Measurements from ENCODE around the gene NKX6-1.

NKX6-1 gene

DNA sequence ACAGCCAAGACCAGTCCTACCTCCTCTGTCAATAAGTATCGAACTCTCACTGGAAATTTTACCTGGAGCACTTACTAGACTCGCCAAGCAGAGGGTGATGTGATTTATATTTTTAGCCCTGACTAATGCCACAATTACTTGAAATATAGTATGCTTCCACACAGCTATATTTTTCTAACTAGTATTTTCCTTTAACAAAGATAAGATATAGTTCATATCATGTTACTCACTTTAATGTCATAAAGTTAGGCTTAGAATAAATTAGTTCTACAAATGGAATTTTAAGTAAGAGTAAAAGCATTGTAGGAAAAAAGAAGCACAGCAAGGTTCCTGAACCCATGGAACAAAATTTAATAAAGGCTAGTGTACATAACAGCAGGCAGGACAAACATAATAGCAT lies 16.0 kb upstream of the NKX6-1 start:
- H3K36me3 ChIP-seq (ENCODE audit: insufficient read depth, low read length), result no peaks in the 10 kb centered on the region

DNA sequence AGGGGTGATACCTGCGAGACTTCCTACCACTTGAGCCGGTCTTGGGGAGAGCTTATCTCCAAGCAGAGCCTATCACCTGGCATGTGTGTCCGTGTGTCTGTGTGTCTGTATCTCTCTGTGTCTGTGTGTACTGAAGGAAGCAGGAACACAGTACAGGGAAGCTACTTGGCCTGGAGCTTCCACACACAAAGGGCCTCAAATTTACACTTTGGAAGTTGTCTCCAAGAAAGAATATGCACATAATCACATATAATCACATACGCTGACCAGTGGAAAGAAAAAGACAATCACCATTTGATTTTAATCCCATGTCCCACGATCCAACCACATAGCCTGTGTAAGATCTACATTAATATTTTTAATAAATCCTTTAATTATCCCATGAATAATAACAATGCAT lies 13.2 kb upstream of the NKX6-1 start:
- no peak overlapping the region for H3K4me2 ChIP-seq (ENCODE audit: low read depth, low read length, poor library complexity, severe bottlenecking)
- no peaks in the 10 kb centered on the region for H3K4me1 ChIP-seq (ENCODE audit: insufficient read depth, low read length, poor library complexity, severe bottlenecking)
- H4K20me1 ChIP-seq (ENCODE audit: insufficient read depth, low read length, poor library complexity, severe bottlenecking), result no peaks in the 10 kb centered on the region
- no peaks in the 10 kb centered on the region for H3K9me2 ChIP-seq (replicated peaks; ENCODE audit: low read depth, low read length)
- no peaks in the 10 kb centered on the region for H3K9me3 ChIP-seq (ENCODE audit: insufficient read depth, low read depth, low read length)
- H3K4me3 ChIP-seq (ENCODE audit: low read length, poor library complexity, severe bottlenecking), result no peak overlapping the region
- TF ChIP-seq EZH2phosphoT487 (IDR thresholded peaks at IDR 0.05; ENCODE audit: borderline replicate concordance), result no peak
- no peak overlapping the region for H2AFZ ChIP-seq (ENCODE audit: low read length)
- no peaks in the 10 kb centered on the region for H3K27me3 ChIP-seq (ENCODE audit: insufficient read depth, low read length, poor library complexity, severe bottlenecking)
- no peaks in the 10 kb centered on the region for H3K36me3 ChIP-seq (ENCODE audit: insufficient read depth, low read length)
- H3K79me2 ChIP-seq (ENCODE audit: insufficient read depth, low read length), result no peaks in the 10 kb centered on the region
- no peak overlapping the region for H3K9ac ChIP-seq (ENCODE audit: low read depth, low read length, poor library complexity, severe bottlenecking)
- no peaks in the 10 kb centered on the region for H3F3A ChIP-seq (ENCODE audit: low read depth)

More for the DNA sequence above, 16.0 kb upstream of the NKX6-1 start:
- no peaks in the 10 kb centered on the region for H4K20me1 ChIP-seq (ENCODE audit: insufficient read depth, low read length, poor library complexity, severe bottlenecking)
- H2AFZ ChIP-seq (ENCODE audit: low read length), result no peak overlapping the region
- TF ChIP-seq, protein P1, sequence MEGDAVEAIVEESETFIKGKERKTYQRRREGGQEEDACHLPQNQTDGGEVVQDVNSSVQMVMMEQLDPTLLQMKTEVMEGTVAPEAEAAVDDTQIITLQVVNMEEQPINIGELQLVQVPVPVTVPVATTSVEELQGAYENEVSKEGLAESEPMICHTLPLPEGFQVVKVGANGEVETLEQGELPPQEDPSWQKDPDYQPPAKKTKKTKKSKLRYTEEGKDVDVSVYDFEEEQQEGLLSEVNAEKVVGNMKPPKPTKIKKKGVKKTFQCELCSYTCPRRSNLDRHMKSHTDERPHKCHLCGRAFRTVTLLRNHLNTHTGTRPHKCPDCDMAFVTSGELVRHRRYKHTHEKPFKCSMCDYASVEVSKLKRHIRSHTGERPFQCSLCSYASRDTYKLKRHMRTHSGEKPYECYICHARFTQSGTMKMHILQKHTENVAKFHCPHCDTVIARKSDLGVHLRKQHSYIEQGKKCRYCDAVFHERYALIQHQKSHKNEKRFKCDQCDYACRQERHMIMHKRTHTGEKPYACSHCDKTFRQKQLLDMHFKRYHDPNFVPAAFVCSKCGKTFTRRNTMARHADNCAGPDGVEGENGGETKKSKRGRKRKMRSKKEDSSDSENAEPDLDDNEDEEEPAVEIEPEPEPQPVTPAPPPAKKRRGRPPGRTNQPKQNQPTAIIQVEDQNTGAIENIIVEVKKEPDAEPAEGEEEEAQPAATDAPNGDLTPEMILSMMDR (conservative IDR thresholded peaks at IDR 0.05; ENCODE audit: low read length), result no peak
- TF ChIP-seq EZH2phosphoT487 (IDR thresholded peaks at IDR 0.05; ENCODE audit: borderline replicate concordance), result no peak
- no peaks in the 10 kb centered on the region for H3K9me2 ChIP-seq (replicated peaks; ENCODE audit: low read depth, low read length)
- no peaks in the 10 kb centered on the region for H3K27me3 ChIP-seq (ENCODE audit: insufficient read depth, low read length, poor library complexity, severe bottlenecking)
- H3F3A ChIP-seq (ENCODE audit: low read depth), result no peaks in the 10 kb centered on the region
- H3K9me3 ChIP-seq (ENCODE audit: insufficient read depth, low read depth, low read length), result no peaks in the 10 kb centered on the region
- no peak overlapping the region for H3K4me3 ChIP-seq (ENCODE audit: low read length, poor library complexity, severe bottlenecking)
- no peak overlapping the region for H3K9ac ChIP-seq (ENCODE audit: low read depth, low read length, poor library complexity, severe bottlenecking)
- no peaks in the 10 kb centered on the region for H3K79me2 ChIP-seq (ENCODE audit: insufficient read depth, low read length)
- no peaks in the 10 kb centered on the region for H3K4me1 ChIP-seq (ENCODE audit: insufficient read depth, low read length, poor library complexity, severe bottlenecking)
- no peak overlapping the region for H3K4me2 ChIP-seq (ENCODE audit: low read depth, low read length, poor library complexity, severe bottlenecking)

DNA sequence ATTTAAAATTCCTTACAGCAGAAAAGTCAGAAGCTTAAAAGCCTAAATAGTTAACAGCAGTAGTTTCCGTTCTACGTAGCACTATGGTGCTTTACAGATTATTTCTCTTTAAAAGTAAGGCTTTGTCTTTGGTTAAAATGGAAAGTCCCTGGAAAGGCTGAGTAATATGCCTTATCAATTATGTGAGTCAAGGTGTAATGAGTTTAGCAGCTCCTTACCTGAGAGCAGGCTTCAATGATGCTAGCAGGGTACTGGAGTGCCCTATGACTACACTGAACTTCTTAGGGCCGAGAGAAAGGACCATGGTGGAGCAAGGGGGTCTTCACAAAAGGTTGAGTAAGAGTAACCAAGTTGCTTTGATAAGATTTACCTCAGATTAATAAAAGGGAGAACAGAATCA lies 12.6 kb upstream of the NKX6-1 start:
- Histone ChIP-seq H3K9me2 (replicated peaks; ENCODE audit: low read depth, low read length) (no peaks in the 10 kb centered on the region), H3K4me2 (ENCODE audit: low read depth, low read length, poor library complexity, severe bottlenecking) (no peak overlapping the region), H3K4me3 (ENCODE audit: low read length, poor library complexity, severe bottlenecking) (no peak overlapping the region), H3K9me3 (ENCODE audit: insufficient read depth, low read depth, low read length) (no peaks in the 10 kb centered on the region), H3K9ac (ENCODE audit: low read depth, low read length, poor library complexity, severe bottlenecking) (no peak overlapping the region), H3K79me2 (ENCODE audit: insufficient read depth, low read length) (no peaks in the 10 kb centered on the region), H3F3A (ENCODE audit: low read depth) (no peaks in the 10 kb centered on the region), H3K27me3 (ENCODE audit: insufficient read depth, low read length, poor library complexity, severe bottlenecking) (no peaks in the 10 kb centered on the region), H3K36me3 (ENCODE audit: insufficient read depth, low read length) (no peaks in the 10 kb centered on the region), H4K20me1 (ENCODE audit: insufficient read depth, low read length, poor library complexity, severe bottlenecking) (no peaks in the 10 kb centered on the region), H3K4me1 (ENCODE audit: insufficient read depth, low read length, poor library complexity, severe bottlenecking) (no peaks in the 10 kb centered on the region), H2AFZ (ENCODE audit: low read length) (no peak overlapping the region)
- TF ChIP-seq, protein P1 (conservative IDR thresholded peaks at IDR 0.05; ENCODE audit: low read length), result no peak
- no peak for TF ChIP-seq EZH2phosphoT487 (IDR thresholded peaks at IDR 0.05; ENCODE audit: borderline replicate concordance)

DNA sequence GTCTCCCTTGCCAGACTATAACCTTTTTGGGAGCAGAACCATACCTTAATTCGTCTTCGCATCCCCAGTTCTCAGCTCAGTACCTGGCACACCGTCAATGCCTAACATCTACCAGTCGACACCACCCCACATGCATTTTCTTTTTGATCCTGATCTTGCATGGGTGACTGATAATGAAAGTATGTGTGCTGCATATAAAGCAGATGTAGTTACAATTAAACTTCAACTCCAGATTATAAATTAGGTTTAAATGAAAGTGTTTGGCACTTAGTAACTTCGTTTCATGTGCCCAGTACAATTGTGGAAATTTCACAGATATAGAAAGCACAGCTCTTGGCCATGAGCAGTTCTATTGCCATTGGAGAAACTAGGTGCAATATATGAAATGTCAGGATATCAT lies 8.8 kb upstream of the NKX6-1 start:
- no peaks in the 10 kb centered on the region for H4K20me1 ChIP-seq (ENCODE audit: insufficient read depth, low read length, poor library complexity, severe bottlenecking)
- H3F3A ChIP-seq (ENCODE audit: low read depth), result no peaks in the 10 kb centered on the region
- H3K36me3 ChIP-seq (ENCODE audit: insufficient read depth, low read length), result no peaks in the 10 kb centered on the region
- H3K27me3 ChIP-seq (ENCODE audit: insufficient read depth, low read length, poor library complexity, severe bottlenecking), result no peaks in the 10 kb centered on the region
- H3K4me1 ChIP-seq (ENCODE audit: insufficient read depth, low read length, poor library complexity, severe bottlenecking), result no peaks in the 10 kb centered on the region
- H3K9me2 ChIP-seq (replicated peaks; ENCODE audit: low read depth, low read length), result no peaks in the 10 kb centered on the region
- no peak overlapping the region for H3K4me2 ChIP-seq (ENCODE audit: low read depth, low read length, poor library complexity, severe bottlenecking)
- H3K79me2 ChIP-seq (ENCODE audit: insufficient read depth, low read length), result no peaks in the 10 kb centered on the region
- H3K9me3 ChIP-seq (ENCODE audit: insufficient read depth, low read depth, low read length), result no peaks in the 10 kb centered on the region
- H3K4me3 ChIP-seq (ENCODE audit: low read length, poor library complexity, severe bottlenecking), result no peak overlapping the region
- TF ChIP-seq EZH2phosphoT487 (IDR thresholded peaks at IDR 0.05; ENCODE audit: borderline replicate concordance), result no peak
- TF ChIP-seq, protein P1 (conservative IDR thresholded peaks at IDR 0.05; ENCODE audit: low read length), result no peak
- H2AFZ ChIP-seq (ENCODE audit: low read length), result no peak overlapping the region
- no peak overlapping the region for H3K9ac ChIP-seq (ENCODE audit: low read depth, low read length, poor library complexity, severe bottlenecking)

Data from Loucy (cell line).